ENCODE measurements around the gene CALCR.

CALCR gene

DNA sequence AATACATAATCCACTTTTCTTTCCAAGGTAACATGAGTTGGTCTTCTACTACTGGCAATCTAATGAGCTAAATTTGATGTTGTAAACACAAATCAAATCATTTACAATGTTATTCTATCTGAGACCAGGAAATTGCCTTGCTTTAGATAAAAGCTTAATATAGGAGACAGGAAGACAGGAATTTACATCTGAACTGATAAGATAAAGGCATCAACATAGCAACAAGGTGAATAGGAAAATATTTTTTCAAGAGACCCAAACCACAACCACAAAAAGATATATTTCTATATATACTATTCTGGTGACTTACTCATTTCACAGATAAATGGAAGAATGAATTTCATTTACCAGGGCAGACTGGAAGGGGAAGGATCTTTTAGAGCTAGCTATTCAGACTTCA, 46.3 kb upstream of the CALCR start:
- no peak for TF ChIP-seq CSDC2 (CRISPR knock-in tag; IDR thresholded peaks at IDR 0.05)
- no peak for TF ChIP-seq PATZ1 (CRISPR knock-in tag; IDR thresholded peaks at IDR 0.05; ENCODE audit: borderline replicate concordance)
- TF ChIP-seq BACH2 (CRISPR knock-in tag; IDR thresholded peaks at IDR 0.05; ENCODE audit: borderline replicate concordance), result no peak
- no peak for TF ChIP-seq ESRRG (CRISPR knock-in tag; IDR thresholded peaks at IDR 0.05)
- no peak for TF ChIP-seq ZFP3 (CRISPR knock-in tag; IDR thresholded peaks at IDR 0.05)
- TF ChIP-seq RARB (CRISPR knock-in tag; IDR thresholded peaks at IDR 0.05), result no peak
- no peak for TF ChIP-seq PPARA (CRISPR knock-in tag; IDR thresholded peaks at IDR 0.05; ENCODE audit: borderline replicate concordance)
- TF ChIP-seq TOX (CRISPR knock-in tag; IDR thresholded peaks at IDR 0.05; ENCODE audit: borderline replicate concordance), result no peak
- no peak for TF ChIP-seq POU6F1 (CRISPR knock-in tag; IDR thresholded peaks at IDR 0.05; ENCODE audit: borderline replicate concordance, low read depth)
- TF ChIP-seq ZNF8 (CRISPR knock-in tag; IDR thresholded peaks at IDR 0.05), result no peak
- no peak for TF ChIP-seq ARNTL (CRISPR knock-in tag; IDR thresholded peaks at IDR 0.05; ENCODE audit: borderline replicate concordance, low read depth)
- TF ChIP-seq ZFP30 (CRISPR knock-in tag; IDR thresholded peaks at IDR 0.05), result no peak
- no peak for TF ChIP-seq SNAI2 (CRISPR knock-in tag; IDR thresholded peaks at IDR 0.05)
- TF ChIP-seq, protein P1, sequence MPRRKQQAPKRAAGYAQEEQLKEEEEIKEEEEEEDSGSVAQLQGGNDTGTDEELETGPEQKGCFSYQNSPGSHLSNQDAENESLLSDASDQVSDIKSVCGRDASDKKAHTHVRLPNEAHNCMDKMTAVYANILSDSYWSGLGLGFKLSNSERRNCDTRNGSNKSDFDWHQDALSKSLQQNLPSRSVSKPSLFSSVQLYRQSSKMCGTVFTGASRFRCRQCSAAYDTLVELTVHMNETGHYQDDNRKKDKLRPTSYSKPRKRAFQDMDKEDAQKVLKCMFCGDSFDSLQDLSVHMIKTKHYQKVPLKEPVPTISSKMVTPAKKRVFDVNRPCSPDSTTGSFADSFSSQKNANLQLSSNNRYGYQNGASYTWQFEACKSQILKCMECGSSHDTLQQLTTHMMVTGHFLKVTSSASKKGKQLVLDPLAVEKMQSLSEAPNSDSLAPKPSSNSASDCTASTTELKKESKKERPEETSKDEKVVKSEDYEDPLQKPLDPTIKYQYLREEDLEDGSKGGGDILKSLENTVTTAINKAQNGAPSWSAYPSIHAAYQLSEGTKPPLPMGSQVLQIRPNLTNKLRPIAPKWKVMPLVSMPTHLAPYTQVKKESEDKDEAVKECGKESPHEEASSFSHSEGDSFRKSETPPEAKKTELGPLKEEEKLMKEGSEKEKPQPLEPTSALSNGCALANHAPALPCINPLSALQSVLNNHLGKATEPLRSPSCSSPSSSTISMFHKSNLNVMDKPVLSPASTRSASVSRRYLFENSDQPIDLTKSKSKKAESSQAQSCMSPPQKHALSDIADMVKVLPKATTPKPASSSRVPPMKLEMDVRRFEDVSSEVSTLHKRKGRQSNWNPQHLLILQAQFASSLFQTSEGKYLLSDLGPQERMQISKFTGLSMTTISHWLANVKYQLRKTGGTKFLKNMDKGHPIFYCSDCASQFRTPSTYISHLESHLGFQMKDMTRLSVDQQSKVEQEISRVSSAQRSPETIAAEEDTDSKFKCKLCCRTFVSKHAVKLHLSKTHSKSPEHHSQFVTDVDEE (CRISPR knock-in tag; IDR thresholded peaks at IDR 0.05), result no peak
- TF ChIP-seq ZC3H10 (CRISPR knock-in tag; IDR thresholded peaks at IDR 0.05), result no peak
- TF ChIP-seq CSRNP3 (CRISPR knock-in tag; IDR thresholded peaks at IDR 0.05), result no peak
- TF ChIP-seq ZNF70 (CRISPR knock-in tag; IDR thresholded peaks at IDR 0.05), result no peak
- no peak for TF ChIP-seq OSR1 (CRISPR knock-in tag; IDR thresholded peaks at IDR 0.05)
- no peak for ATAC-seq

GRCh38 chr7:93620057-93620456, 45.5 kb upstream of the CALCR start:
- ATAC-seq, result no peak
- TF ChIP-seq CSDC2 (CRISPR knock-in tag; IDR thresholded peaks at IDR 0.05) (no peak), ESRRG (CRISPR knock-in tag; IDR thresholded peaks at IDR 0.05) (no peak), SNAI2 (CRISPR knock-in tag; IDR thresholded peaks at IDR 0.05) (no peak), TOX (CRISPR knock-in tag; IDR thresholded peaks at IDR 0.05; ENCODE audit: borderline replicate concordance) (no peak), OSR1 (CRISPR knock-in tag; IDR thresholded peaks at IDR 0.05) (no peak), RARB (CRISPR knock-in tag; IDR thresholded peaks at IDR 0.05) (no peak), ARNTL (CRISPR knock-in tag; IDR thresholded peaks at IDR 0.05; ENCODE audit: borderline replicate concordance, low read depth) (no peak), PATZ1 (CRISPR knock-in tag; IDR thresholded peaks at IDR 0.05; ENCODE audit: borderline replicate concordance) (no peak), BACH2 (CRISPR knock-in tag; IDR thresholded peaks at IDR 0.05; ENCODE audit: borderline replicate concordance) (no peak), GLIS3 (CRISPR knock-in tag; IDR thresholded peaks at IDR 0.05) (no peak), CSRNP3 (CRISPR knock-in tag; IDR thresholded peaks at IDR 0.05) (no peak), ZNF8 (CRISPR knock-in tag; IDR thresholded peaks at IDR 0.05) (no peak)
- TF ChIP-seq, protein P1 (CRISPR knock-in tag; IDR thresholded peaks at IDR 0.05), result no peak
